GM21360 (cell line): Measurements from ENCODE around the gene PHC1.

ENCODE experiments used
- ATAC-seq: cut with Tn5 transposase; IDR thresholded peaks from one replicate; pipeline ENCODE4 v1.9.1; 2021; ENCODE audit warnings: mild to moderate bottlenecking, moderate library complexity; ENCODE audit not compliant: unreplicated experiment

The PHC1 gene

DNA sequence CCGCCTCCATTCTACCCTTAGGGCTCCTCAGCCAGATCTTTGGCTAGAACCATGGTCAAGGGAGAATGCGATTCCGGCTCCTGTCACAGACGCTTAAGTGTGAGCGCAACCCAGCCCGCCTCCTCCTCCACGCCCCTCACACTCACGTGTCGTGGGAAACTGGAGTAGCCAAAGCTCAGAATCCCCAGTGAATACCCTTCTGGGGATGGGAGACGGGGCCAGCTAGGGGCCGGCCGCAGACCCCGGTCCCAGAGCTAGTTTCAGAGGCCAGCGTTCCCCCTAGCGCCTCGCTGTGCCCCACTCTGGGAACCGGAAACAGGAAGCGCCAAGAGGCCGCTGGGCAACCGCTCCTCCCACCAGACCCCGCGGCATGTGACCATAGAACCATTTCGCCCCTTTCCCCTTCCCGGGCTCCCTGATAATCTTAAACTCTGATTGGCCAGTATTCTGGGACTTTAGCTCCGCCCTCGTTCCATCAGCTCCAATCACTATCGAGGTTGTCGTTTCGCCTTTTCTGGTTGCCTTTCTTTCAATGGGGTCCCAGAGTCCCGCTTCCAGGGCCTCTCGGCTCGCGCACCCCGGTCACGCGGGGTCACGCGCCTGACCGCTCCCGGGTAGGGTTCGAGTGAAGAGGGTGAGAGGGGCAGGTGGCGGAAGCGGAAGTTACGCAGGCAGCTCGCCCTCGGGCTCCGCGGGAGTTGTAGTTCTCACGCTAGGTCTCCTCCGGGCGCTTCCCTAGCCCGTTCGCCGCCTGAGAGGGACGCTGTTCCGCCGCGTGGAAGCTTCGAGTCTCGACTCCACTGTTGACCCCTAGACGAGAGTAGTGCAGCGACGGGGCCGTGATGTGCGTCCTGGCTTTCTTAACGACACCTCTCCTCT is 35.3 kb downstream of the PHC1 start, which contains the start of gene M6PR:
Gene M6PR (minus strand): TSS at position 304 of the 879 bp plus-strand sequence. CDS start 3,241 bp downstream, outside the sequence.
- ATAC-seq = peak; percentile 82

DNA sequence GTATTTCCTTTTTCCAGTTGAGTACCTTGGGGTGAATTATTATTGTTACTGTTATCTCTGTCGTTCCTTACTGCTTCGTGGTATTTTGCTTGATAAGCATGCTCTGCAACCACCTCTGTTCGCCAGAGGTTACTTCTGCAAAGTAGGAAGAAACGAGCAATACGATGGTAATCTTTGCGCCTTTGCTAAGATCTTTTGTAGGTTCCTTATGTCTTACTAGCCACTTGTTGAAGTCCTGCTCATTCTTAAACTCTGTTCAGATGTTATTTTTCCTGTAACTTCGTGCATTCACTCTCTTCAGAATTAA is 35.9 kb downstream of the PHC1 start:
- ATAC-seq = no peak

- no peak for ATAC-seq
These were observed 36.6 kb downstream of the PHC1 start for GRCh38 chr12:8950702-8951478.

- ATAC-seq = no peak
These were observed 37.4 kb downstream of the PHC1 start for GRCh38 chr12:8951744-8952143.

- ATAC-seq = no peak
These were observed 39.6 kb downstream of the PHC1 start for GRCh38 chr12:8953773-8954402.

DNA sequence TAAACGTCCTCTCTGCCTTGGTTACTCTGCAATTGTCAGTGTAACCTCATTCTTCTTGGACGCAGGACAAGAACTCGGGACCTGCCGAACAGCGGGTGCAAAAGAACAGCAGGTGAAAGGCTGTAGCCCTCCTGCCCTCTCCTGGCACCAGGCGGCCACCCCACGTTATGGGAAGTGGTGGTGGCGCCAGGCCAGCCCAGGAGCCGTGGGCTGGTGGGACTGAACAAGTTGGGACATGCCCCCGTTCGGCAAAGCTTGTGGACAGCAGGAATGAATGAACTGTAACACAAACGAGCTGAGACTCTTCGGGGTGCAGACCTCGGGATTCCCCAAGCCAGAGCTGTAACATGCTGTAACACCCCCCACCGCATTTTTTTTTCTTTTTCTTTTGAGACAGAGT is 41.8 kb downstream of the PHC1 start:
- no peak for ATAC-seq

GRCh38 chr12:8956772-8957171 is 42.5 kb downstream of the PHC1 start:
- ATAC-seq = no peak

DNA sequence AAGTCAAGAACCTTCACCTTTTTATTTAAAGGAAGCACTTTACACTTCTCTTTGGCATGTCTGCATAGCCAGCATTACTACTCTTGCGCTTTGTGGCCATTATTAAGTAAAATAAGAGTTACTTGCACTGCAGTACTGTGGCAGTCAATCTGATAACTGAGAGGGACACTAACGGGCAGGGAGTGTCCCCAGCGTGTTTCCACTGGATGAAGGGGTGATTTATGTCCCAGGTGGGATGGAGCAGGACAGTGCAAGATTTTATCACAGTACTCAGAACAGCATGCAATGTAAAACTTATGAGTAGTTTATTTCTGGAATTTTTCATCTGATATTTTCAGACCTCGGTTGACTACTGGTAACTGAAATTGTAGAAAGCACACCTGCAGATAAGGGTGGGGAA is 43.3 kb downstream of the PHC1 start:
- no peak for ATAC-seq

GRCh38 chr12:8958066-8958465 is 43.8 kb downstream of the PHC1 start:
- no peak for ATAC-seq

GRCh38 chr12:8960176-8960575 is 45.9 kb downstream of the PHC1 start:
- no peak for ATAC-seq

- ATAC-seq = no peak
These were observed 54.5 kb downstream of the PHC1 start for GRCh38 chr12:8968761-8969160.

DNA sequence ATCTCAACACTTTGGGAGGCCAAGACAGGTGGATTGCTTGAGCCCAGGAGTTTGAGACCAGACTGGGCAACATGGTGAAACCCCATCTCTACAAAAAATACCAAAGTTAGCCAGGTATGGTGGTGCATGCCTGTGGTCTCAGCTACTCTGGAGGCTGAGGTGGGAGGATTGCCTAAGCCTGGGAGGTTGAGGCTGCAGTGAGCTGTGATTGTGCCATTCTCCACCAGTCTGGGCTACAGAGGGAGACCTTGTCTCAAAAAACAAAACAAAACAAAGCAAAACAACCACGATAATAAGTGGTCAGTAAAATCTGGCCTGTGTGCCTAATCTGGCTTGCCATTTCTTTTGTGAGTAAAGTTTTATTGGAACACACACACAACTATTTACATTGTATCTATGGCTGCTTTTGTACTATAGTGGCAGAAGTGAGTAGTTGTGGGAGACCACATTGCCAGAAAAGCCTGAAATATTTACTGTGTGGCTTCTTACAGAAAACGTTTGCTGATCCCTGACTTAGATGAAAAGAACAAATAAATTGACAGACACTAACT is 55.6 kb downstream of the PHC1 start:
- no peak for ATAC-seq

- no peak for ATAC-seq
These were observed 56.1 kb downstream of the PHC1 start for GRCh38 chr12:8970432-8970831.

DNA sequence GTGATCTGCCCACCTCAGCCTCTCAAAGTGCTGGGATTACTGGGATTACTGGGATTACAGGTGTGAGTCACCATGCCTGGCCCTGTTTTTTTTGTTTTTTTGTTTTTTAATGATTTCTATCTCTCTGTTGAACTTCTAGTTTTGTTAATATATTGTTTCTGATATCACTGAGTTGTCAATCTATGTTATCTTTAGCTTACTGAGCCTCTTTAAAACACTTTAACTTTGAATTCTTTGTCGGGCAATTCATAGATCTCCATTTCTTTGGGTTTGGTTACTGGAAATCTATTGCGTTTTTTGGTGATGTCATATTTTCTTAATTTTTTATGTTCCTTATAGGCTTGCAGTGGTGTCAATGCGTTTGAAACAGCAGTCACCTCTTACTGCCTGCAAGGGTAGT is 65.8 kb downstream of the PHC1 start:
- no peak for ATAC-seq

DNA sequence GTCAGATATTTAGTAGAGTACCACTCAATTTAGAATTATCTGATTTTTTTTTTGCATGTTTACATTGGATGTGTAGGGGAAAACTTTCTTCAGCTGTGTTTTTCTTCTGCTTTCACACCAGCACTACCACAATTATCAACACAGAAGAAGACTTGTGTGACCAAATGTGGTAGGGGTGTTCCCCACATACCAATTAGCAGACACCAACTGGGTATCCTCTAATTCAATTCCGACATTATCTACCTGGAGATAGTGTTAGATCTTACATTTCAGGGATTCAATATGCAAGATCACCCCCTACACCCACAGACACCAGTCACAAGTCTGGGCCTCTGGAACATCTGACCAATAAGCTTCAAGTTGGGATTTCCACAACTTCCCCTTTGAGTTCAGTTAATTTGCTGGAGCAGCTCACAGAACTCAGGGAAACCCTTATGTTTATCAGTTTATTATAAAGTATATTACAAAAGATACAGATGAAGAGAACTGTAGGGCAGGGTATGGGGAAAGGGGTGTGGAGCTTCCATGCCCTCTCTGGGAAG is 71.0 kb downstream of the PHC1 start:
- ATAC-seq = no peak

DNA sequence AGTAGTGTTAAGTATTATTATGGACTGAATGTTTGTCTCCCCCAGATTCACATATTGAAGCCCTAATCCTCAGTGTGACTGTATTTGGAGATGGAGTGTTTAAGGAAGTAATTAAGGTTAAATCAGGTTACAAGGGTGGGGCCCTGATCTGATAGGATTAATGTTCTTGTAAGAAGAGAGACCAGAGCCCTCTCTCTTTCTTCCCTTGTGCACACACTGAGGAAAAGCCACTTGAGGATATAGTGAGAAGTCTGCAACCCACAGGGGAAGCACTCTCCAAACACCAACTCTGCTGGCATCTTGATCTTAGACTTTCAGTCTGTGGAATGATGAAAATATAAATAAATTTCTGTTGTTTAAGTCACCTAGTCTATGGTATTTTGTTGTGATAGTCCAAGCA is 72.9 kb downstream of the PHC1 start:
- no peak for ATAC-seq

DNA sequence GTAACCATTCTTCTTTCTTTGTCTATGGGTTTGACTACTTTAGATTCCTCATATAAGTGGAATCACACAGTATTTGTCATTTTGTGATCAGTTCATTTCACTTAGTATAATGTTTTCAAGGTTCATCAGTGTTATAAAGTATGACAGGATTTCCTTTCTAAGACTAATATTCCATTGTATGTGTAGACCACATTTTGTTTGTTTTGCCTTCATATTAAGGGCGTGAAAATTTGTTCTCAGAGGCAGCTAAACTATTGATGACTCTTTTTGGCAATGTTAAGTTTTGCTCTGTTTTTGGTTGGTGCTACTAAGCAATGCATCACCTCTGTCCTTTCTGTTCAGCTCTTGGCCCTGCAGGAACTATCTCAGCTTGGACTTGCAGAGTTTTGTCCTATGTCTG is 73.4 kb downstream of the PHC1 start:
- ATAC-seq = no peak

DNA sequence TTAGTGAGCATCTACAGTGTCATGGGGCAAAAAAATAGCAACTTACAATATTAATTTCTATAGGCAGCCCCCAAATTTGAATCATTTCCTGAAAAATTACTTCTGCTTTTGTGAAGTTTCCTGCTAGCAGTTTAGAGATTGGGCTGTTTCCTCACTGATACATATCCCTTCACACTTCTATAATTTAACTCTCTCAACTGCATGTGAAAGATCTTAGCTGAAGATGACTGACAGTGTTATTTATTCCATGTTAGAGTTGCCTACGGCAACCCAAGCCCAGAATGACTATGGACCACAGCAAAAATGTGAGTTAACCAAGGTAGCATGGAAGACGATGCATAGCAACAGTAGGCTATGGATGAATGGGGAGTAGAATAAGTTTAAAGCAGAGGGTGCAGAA is 75.1 kb downstream of the PHC1 start, which contains the start of gene KLRG1:
Gene KLRG1 (plus strand): TSS at position 134 of the 400 bp plus-strand sequence. CDS start 90 bp downstream, at position 224.
- no peak for ATAC-seq
